AG09309 (cell line): ENCODE measurements around the gene ATP10A.

Experiments used
- DNase-seq: peaks from one replicate; pipeline ENCODE4 v3.0.0-alpha.2; 2010; ENCODE audit warnings: low read depth
- H3K4me3 ChIP-seq: 2 replicates; pipeline ENCODE4 v1.5.1; 2011; ENCODE audit warnings: mild to moderate bottlenecking, low read depth, low read length, moderate library complexity; ENCODE audit not compliant: control insufficient read depth
- TF ChIP-seq, protein P1 (sequence below): IDR thresholded peaks from 2 replicates; pipeline ENCODE4 v1.5.1; 2011; ENCODE audit warnings: mild to moderate bottlenecking, low read depth, low read length, inconsistent platforms; ENCODE audit not compliant: insufficient read depth, control insufficient read depth; ENCODE audit errors: missing control alignments

The ATP10A gene

DNA sequence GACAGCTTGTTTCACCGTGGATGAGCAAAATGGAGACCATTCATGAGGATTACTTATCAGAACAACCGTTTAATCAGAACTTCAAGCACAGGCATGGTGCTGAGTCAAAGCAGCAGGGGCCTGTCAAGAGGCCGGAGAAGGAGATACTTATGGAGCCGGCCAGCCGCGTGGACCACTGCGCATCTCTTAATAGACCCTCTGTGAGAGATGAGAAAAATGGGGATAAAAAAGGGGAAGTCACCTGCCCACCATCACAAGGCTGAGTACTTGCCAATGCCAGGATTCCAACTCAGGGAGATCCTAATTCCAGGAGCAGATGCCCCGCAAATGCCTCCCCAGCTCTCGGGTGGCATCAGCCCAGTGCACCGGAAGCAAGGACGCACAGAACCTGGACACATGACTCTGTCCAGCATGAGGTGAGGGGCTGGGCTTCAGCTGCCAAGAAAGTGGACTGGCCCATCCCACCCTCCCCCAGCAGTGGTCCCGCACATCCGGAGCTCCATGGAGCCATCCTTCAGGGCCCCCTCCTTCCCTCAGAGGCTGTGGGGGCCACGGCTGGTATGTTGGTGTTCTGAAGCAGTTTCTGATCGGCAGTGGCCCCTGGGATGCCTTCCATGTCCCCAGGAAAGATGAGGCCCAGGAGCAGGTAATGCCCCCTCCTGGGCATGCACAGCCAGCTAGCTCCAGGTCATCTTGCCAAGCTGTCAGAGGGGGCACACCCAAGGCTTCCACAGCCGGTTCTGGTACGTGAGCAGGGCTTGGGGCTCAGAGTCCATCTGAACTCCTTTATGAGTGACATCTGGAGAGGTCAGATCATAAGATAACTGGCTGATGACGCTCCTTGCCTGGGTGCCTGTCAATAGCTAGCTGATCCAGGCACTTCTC lies 143.8 kb downstream of the ATP10A start:
- H3K4me3 ChIP-seq, result no peak overlapping the region
- TF ChIP-seq, protein P1, sequence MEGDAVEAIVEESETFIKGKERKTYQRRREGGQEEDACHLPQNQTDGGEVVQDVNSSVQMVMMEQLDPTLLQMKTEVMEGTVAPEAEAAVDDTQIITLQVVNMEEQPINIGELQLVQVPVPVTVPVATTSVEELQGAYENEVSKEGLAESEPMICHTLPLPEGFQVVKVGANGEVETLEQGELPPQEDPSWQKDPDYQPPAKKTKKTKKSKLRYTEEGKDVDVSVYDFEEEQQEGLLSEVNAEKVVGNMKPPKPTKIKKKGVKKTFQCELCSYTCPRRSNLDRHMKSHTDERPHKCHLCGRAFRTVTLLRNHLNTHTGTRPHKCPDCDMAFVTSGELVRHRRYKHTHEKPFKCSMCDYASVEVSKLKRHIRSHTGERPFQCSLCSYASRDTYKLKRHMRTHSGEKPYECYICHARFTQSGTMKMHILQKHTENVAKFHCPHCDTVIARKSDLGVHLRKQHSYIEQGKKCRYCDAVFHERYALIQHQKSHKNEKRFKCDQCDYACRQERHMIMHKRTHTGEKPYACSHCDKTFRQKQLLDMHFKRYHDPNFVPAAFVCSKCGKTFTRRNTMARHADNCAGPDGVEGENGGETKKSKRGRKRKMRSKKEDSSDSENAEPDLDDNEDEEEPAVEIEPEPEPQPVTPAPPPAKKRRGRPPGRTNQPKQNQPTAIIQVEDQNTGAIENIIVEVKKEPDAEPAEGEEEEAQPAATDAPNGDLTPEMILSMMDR, result no peak
- DNase-seq, result no peak

GRCh38 chr15:25718597-25718996 lies 144.5 kb downstream of the ATP10A start:
- TF ChIP-seq, protein P1, result no peak
- no peak for DNase-seq

GRCh38 chr15:25718169-25718536 lies 145.0 kb downstream of the ATP10A start:
- TF ChIP-seq, protein P1, result no peak
- no peak for DNase-seq
- H3K4me3 ChIP-seq, result no peak overlapping the region

More at GRCh38 chr15:25718597-25718996, 144.5 kb downstream of the ATP10A start:
- no peak overlapping the region for H3K4me3 ChIP-seq

DNA sequence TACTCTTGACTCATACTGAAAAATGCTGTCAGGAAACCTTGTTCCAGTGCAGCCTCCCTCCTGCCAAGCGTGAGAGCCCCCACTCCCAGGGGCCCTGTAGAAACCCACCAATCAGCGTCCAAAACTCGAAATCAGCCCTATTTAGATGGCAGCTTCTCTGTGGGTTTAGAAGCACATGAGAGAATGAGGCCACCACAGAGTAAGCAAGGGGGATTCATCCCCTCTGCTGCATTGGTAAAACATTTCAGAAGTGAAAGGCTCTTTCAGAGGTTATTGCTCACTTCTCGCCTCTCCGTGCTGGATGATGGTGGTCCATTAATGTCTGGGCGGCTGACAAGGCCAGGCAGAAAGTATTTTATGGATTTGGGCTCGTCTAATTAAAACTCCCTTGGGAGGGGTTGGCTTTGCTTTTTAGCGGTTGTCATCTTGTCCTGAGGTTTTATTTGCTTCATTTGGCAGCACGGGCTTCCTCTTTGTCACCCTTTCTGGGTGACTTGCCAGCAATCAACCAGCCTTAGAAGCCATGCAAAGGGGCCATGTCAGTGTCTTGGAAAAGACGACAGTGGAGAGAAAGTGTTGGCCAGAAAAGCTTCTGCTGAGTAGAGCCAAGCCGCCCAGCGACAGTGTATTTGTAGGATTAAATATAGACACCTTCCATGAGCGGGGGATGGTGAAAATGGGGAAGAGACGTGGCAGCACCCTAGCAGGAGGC lies 145.5 kb downstream of the ATP10A start:
- H3K4me3 ChIP-seq, result no peak overlapping the region
- TF ChIP-seq, protein P1, result no peak
- no peak for DNase-seq

GRCh38 chr15:25717127-25717456 lies 146.0 kb downstream of the ATP10A start:
- no peak overlapping the region for H3K4me3 ChIP-seq
- TF ChIP-seq, protein P1, result no peak
- no peak for DNase-seq

DNA sequence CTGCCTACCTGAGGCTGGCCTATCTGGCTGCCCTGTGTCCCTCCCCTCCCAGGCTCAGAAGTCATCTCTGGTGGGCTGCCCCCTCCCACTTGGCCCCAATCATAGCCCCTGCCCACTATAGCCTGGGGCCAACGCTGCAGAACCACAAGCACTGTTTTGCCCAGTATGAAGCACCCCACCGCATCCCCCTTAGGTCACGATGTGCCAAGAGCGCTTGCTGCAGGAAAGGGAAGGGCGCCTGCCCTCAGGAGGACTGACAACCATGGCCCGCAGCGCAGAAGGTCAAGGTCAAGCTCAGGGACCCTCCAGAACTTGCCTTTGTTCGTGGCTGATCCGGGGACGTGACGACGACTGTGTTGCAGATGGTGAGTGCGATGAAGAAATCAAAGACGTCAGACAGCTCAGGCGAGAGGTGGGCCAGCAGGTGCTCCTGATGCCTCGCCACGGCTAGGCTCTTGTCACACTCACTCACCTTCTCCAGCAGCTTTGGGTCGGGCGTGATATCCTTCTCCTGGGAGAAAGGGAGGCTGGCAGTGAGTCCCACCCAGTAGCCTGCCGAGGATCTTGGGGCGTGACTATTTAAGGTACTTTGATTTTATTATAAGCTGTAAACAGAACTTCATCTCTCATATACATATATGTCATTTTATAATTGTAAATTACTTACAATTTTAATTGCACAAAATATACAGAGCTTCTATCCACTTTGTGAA lies 146.6 kb downstream of the ATP10A start:
- DNase-seq, result no peak
- H3K4me3 ChIP-seq, result no peak overlapping the region
- TF ChIP-seq, protein P1, result no peak
